Pancreas (tissue), 10 donors: ENCODE results near the gene ADCY5. TPM values are rescaled to one million over a fixed set of nuclear protein-coding genes. Genes with fewer than 3 reads are reported as not detected.

Experiments used
- ATAC-seq, 4 donors: fragments of 200-7000 bp; cut with Tn5 transposase; one replicate each; pipeline versions ENCODE4 v1.8.0 to v1.9.1; 2020; ENCODE audit warnings: mild to moderate bottlenecking in 4 of 4, moderate library complexity in 4 of 4
- DNase-seq, 6 donors: peaks; one replicate each; pipeline ENCODE4 v3.0.0-alpha.2; 2020
- FAIRE-seq: peaks from 2 replicates; lab custom pipeline; 2012; peaks lifted over from hg19 to GRCh38; lab: Jason Lieb, UNC
- H3K27ac ChIP-seq, 4 donors: fragments of 200-600 bp; sonication (generic); 1 replicate in 3 of 4; 2 replicates in 1 of 4; pipeline versions ENCODE4 v1.5.0 to v1.8.0; 2020
- H3K27me3 ChIP-seq, 4 donors: fragments of 200-600 bp; one replicate each; pipeline ENCODE4 v1.8.0; 2021
- H3K36me3 ChIP-seq, 3 donors: fragments of 200-600 bp; sonication (generic) in 1 of 3; one replicate each; pipeline versions ENCODE4 v1.5.0 to v1.8.0; 2020 to 2021
- H3K4me1 ChIP-seq, 3 donors: fragments of 200-600 bp; one replicate each; pipeline ENCODE4 v1.8.0; 2021
- H3K4me3 ChIP-seq, 4 donors: fragments of 200-600 bp; sonication (generic) in 2 of 4; one replicate each; pipeline versions ENCODE4 v1.5.0 to v1.8.0; 2020 to 2021
- H3K9me3 ChIP-seq, 4 donors: fragments of 200-600 bp; one replicate each; pipeline ENCODE4 v1.8.0; 2021
- CTCF ChIP-seq, 4 donors: fragments of 200-600 bp; sonication (generic) in 3 of 4; IDR thresholded peaks; one replicate each; pipeline versions ENCODE4 v1.5.0 to v1.8.0; 2021; ENCODE audit warnings: antibody characterized with exemption in 4 of 4
- WGBS, 2 donors: extraction: QIAGEN DNeasy Blood & Tissue Kit; methylation state at CpG; one replicate each; pipeline ENCODE4 v1.1.7; 2013; 5-methylcytosine and 5-hydroxymethylcytosine counted together
- intact Hi-C, 3 donors: fragments of 100-400 bp; cut with DNase I; formaldehyde crosslinking; loops; one replicate each; pipeline versions ENCODE4 v1.11.1 to v1.14.2; 2022
- polyA plus RNA-seq, 2 donors: library from polyadenylated mRNA; stranded (reverse); fragments of 200-250 nt; gene quantifications; one replicate each; pipeline ENCODE4 v1.2.3, GENCODE V29; 2013
- total RNA-seq, 6 donors: library from RNA; stranded (reverse); fragmentation: NEBNext Ultra II Directional in 4 of 6; extraction: Animal tissue kit (Norgen Biotek cat#: 25700) in 4 of 6; gene quantifications; one replicate each; pipeline versions ENCODE4 v1.2.1 to v1.2.4, GENCODE V29; 2021 to 2023
- donor health status: healthy with polysubstance abuse.
- donor health status: DM: no; HTN: no; CAD: no; lungs with moderate emphysema.
- donor health status: DM: no; HTN: no; CAD: no.
- donor health status: control.
- donor health status: control.
- donor health status: Bipolar disorder and iron deficiency.
- donor health status: DM: yes; HTN: yes; CAD: no.
- donor health status: DM: no; HTN: no; CAD: no.
- donor health status: DM: no; HTN: no; CAD: no.
- donor health status: DM: yes; HTN: yes; CAD: no.

ADCY5 gene
- total and polyA plus RNA-seq, 8 donors, result 6.0 to 13.4 (median 9.6) TPM

- H3K27ac ChIP-seq, result no peak overlapping the region
- no peaks in the 10 kb centered on the region for H3K27me3 ChIP-seq
- H3K36me3 ChIP-seq, result no peaks in the 10 kb centered on the region
- ATAC-seq, result no peak
- no peak for FAIRE-seq
- intact Hi-C loops, result no loop called here
- no peaks in the 10 kb centered on the region for H3K4me1 ChIP-seq
- H3K4me3 ChIP-seq, result no peak overlapping the region
- H3K9me3 ChIP-seq, result no peaks in the 10 kb centered on the region
- no peak for TF ChIP-seq CTCF (IDR thresholded peaks at IDR 0.05)
- no peak for DNase-seq
- WGBS, 2 donors, result 86 to 93% methylated on average over 3 of the region's 3 CpGs
Observed at GRCh38 chr3:123281406-123281805, 167.5 kb downstream of the ADCY5 start.

GRCh38 chr3:123279121-123279520 is 169.8 kb downstream of the ADCY5 start:
- FAIRE-seq (no peak), DNase-seq (no peak), ATAC-seq (no peak)
- no peaks in the 10 kb centered on the region for H3K4me1 ChIP-seq
- 88 to 90% methylated on average over 7 of the region's 7 CpGs for WGBS, 2 donors
- intact Hi-C loops, result no loop called here
- TF ChIP-seq CTCF (IDR thresholded peaks at IDR 0.05), result no peak
- H3K27me3 ChIP-seq, result no peaks in the 10 kb centered on the region
- no peaks in the 10 kb centered on the region for H3K9me3 ChIP-seq
- no peaks in the 10 kb centered on the region for H3K36me3 ChIP-seq
- H3K27ac ChIP-seq, result no peak overlapping the region
- H3K4me3 ChIP-seq, result no peak overlapping the region

DNA sequence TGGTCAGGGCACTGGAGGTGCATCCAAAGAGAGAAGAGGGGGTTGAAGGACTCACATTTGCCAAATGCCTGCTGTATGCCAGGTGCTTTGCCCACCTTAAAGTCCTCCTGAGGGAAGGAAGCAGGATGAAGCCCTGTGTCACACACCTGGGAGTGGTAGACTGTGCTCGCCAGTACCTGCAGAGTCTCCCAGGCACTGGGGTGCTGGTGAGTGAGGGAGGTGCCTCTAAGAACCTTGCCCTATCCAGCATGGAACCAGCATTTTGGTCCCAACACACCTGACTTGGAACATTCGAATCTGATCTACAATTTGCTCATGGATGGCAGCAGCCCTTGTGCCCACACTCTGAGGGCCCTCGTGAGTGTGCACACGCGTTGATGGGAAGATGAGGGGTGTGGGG is 170.4 kb downstream of the ADCY5 start:
- Histone ChIP-seq H3K36me3 (no peaks in the 10 kb centered on the region), H3K4me1 (no peaks in the 10 kb centered on the region), H3K27ac (no peak overlapping the region), H3K27me3 (no peaks in the 10 kb centered on the region), H3K9me3 (no peaks in the 10 kb centered on the region), H3K4me3 (no peak overlapping the region)
- intact Hi-C loops, result no loop called here
- no peak for FAIRE-seq
- no peak for TF ChIP-seq CTCF (IDR thresholded peaks at IDR 0.05)
- 87 to 95% methylated on average over 5 of the region's 5 CpGs for WGBS, 2 donors
- ATAC-seq, result no peak
- no peak for DNase-seq

- Histone ChIP-seq H3K9me3 (no peaks in the 10 kb centered on the region), H3K4me1 (no peaks in the 10 kb centered on the region), H3K4me3 (no peak overlapping the region), H3K36me3 (no peaks in the 10 kb centered on the region), H3K27me3 (no peaks in the 10 kb centered on the region), H3K27ac (no peak overlapping the region)
- TF ChIP-seq CTCF (IDR thresholded peaks at IDR 0.05), result no peak
- WGBS, 2 donors, result 93 to 98% methylated on average over 6 of the region's 6 CpGs
- FAIRE-seq, result no peak
- intact Hi-C loops, result no loop called here
- no peak for ATAC-seq
- no peak for DNase-seq
Observed at GRCh38 chr3:123277106-123277505, 171.8 kb downstream of the ADCY5 start.

DNA sequence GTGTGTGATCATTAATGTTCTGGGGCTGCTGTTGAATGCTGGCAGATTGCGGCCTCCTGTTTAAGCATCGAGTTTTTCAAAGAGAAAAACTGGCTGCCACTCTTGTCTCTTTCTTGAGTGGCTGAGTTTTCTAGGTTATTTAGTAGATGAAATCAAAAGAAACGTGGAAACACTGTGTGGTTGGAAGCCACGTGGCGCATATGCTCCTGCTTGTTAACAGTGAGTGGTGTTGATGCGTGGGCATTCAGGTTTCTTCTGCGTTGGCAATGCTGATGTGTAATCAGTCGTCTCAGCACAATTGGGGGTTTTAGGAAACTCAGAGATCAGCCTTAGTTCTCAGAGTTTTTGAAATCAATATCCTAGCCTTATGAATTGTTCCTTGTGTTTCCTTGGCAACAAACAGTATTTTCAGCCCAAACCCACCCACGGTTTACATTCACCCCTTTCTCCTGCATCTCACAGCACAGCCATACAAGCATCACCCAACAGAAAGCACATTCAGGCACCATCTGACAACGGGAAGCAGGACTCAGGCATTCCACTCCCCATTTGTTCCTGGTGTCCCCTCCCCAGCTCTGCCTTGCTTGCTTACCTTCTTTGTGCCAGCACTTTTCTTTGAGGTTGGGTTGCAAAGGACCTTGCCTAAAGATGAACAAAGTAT is 172.4 kb downstream of the ADCY5 start:
- H3K4me1 ChIP-seq, result peaks cover 0 to 3% (median 0%) of the 10 kb centered on the region in 3 donors
- H3K9me3 ChIP-seq, result no peaks in the 10 kb centered on the region
- intact Hi-C loops, result no loop called here
- H3K36me3 ChIP-seq, result no peaks in the 10 kb centered on the region
- H3K4me3 ChIP-seq, result no peak overlapping the region
- 81 to 82% methylated on average over 10 of the region's 10 CpGs for WGBS, 2 donors
- TF ChIP-seq CTCF (IDR thresholded peaks at IDR 0.05), result no peak
- DNase-seq (no peak), ATAC-seq (no peak), FAIRE-seq (no peak)
- no peaks in the 10 kb centered on the region for H3K27me3 ChIP-seq
- no peak overlapping the region for H3K27ac ChIP-seq
